ENCODE results near the gene IGSF11. TPM values are rescaled to one million over a fixed set of nuclear protein-coding genes. Genes with fewer than 3 reads are reported as not detected.

IGSF11 gene
- total and polyA plus RNA-seq, 9 of the 15 experiments (the other 6 are each of a cell fraction or from before 2014, with no cell fraction given): 1.2 to 2.8 (median 1.7) TPM

DNA sequence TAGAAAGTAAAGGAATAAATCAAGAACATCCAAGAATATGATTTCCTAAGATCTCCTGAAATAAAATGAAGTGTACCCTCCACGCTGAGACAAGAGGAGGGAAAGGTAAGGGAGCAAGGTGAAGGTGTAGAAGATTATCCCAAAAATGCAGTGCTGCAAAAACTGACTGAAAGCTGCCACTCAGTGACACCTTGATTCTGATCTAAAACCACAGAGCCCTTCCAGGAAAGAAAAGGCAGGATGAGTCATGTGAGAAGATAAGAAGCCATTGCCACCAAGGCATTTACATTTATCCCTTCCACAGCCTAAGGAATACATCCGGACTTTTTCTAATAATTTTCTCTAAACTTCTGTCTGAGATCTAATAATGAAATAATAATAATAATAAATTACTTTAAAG, 49.9 kb downstream of the IGSF11 start (continued):
- TF ChIP-seq CBX8 (IDR thresholded peaks at IDR 0.05; ENCODE audit: borderline replicate concordance, extremely low read depth, low read depth, low read length, poor library complexity, severe bottlenecking) (no peak), KDM1A (IDR thresholded peaks at IDR 0.05) (0 out of 4 replicates have a peak, but pooled peaks of 1 of the 2 experiments have one; percentile 9), ZKSCAN1 (IDR thresholded peaks at IDR 0.05; ENCODE audit: low read depth, low read length) (no peak)

DNA sequence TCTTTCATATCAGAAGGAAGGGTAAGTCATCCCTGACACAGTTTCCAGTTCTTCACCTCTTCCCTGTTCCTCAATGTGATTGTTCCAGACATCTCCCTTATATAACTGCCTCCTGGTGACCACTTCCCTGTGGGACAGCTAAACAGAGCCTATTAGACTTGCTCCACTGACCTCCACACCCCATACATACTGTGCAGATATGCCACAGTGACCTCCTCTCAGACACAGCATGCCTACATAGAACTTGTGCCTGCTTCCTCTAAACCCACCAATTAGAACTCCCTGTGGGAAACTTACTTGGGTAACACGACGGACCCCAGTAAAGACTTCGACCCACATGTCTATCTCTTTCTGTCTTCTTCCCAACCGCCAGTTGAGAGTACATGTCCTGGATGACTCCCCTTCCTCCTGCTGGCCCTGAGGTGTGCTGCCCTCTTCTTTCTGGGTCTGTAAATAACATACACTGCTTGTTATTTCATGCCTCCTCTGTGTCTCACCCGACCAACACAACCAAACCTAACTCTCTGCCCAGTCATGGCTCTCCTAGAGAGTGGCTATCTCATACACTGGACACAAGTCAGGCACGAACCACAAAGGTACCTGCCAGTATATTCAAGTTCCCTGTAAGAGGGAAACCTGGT, 53.0 kb downstream of the IGSF11 start:
- intact Hi-C loops (cut with micrococcal nuclease): loop anchor here (5.0 kb wide), 1 partner anchor 94 kb away; no protein-coding TSS in a partner anchor
- WGBS (ENCODE audit: insufficient coverage, low coverage, missing lambda C conversion rate): 62% methylated on average over 6 of the region's 6 CpGs
- Histone ChIP-seq H3K4me1 (replicated peaks in 1 of 2; ENCODE audit: control insufficient read depth in 2 of 2, insufficient read depth in 2 of 2, low read length in 2 of 2) (peaks cover 0 to 17% of the 10 kb centered on the region in 2 experiments; a peak in 3 of 5 replicates), H3K36me3 (ENCODE audit: control insufficient read depth, insufficient read depth, low read length) (no peaks in the 10 kb centered on the region), H2AFZ (ENCODE audit: low read depth, low read length) (peak overlapping the region; percentile 52; the same call in 1 of the 2 replicates), H3K4me3 (no peak overlapping the region), H3K9ac (ENCODE audit: insufficient read depth in 1 of 2, low read depth in 2 of 2, low read length in 2 of 2) (no peak overlapping the region), H3K79me2 (ENCODE audit: control insufficient read depth, insufficient read depth, low read length) (no peaks in the 10 kb centered on the region), H3K4me2 (ENCODE audit: insufficient read depth, low read length) (no peak overlapping the region), H3K9me1 (ENCODE audit: control insufficient read depth, insufficient read depth, low read length) (no peaks in the 10 kb centered on the region), H4K20me1 (replicated peaks; ENCODE audit: control insufficient read depth, insufficient read depth, low read length) (no peaks in the 10 kb centered on the region), H3K9me3 (replicated peaks; ENCODE audit: control insufficient read depth, insufficient read depth, low read depth, low read length) (no peaks in the 10 kb centered on the region), H3K27me3 (ENCODE audit: control insufficient read depth in 2 of 2, insufficient read depth in 2 of 2, low read length in 2 of 2) (no peaks in the 10 kb centered on the region), H3K27ac (ENCODE audit: extremely low read depth, low read depth, low read length) (no peak overlapping the region)
- ATAC-seq (peak; percentile 67), FAIRE-seq (no peak), DNase-seq (ENCODE audit: extremely low read depth in 1 of 4, low spot score in 3 of 4) (no peak)
- no TSS peak for BruUV-seq (replicated peaks)
- TF ChIP-seq RAD21 (CRISPR knock-in tag; conservative IDR thresholded peaks at IDR 0.05 in 1 of 2, IDR thresholded peaks at IDR 0.05 in 1 of 2): peak in 1 of 2 experiments; percentile 5; a peak in 1 of 4 replicates
- TF ChIP-seq, protein P1, sequence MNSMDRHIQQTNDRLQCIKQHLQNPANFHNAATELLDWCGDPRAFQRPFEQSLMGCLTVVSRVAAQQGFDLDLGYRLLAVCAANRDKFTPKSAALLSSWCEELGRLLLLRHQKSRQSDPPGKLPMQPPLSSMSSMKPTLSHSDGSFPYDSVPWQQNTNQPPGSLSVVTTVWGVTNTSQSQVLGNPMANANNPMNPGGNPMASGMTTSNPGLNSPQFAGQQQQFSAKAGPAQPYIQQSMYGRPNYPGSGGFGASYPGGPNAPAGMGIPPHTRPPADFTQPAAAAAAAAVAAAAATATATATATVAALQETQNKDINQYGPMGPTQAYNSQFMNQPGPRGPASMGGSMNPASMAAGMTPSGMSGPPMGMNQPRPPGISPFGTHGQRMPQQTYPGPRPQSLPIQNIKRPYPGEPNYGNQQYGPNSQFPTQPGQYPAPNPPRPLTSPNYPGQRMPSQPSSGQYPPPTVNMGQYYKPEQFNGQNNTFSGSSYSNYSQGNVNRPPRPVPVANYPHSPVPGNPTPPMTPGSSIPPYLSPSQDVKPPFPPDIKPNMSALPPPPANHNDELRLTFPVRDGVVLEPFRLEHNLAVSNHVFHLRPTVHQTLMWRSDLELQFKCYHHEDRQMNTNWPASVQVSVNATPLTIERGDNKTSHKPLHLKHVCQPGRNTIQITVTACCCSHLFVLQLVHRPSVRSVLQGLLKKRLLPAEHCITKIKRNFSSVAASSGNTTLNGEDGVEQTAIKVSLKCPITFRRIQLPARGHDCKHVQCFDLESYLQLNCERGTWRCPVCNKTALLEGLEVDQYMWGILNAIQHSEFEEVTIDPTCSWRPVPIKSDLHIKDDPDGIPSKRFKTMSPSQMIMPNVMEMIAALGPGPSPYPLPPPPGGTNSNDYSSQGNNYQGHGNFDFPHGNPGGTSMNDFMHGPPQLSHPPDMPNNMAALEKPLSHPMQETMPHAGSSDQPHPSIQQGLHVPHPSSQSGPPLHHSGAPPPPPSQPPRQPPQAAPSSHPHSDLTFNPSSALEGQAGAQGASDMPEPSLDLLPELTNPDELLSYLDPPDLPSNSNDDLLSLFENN (IDR thresholded peaks at IDR 0.05; ENCODE audit: low read depth in 2 of 2, low read length in 2 of 2): no peak
- TF ChIP-seq RCOR1 (IDR thresholded peaks at IDR 0.05; ENCODE audit: borderline replicate concordance in 1 of 2, low read depth in 2 of 2, low read length in 2 of 2): no peak
- TF ChIP-seq NCOA6 (IDR thresholded peaks at IDR 0.05): no peak
- TF ChIP-seq, protein P2, sequence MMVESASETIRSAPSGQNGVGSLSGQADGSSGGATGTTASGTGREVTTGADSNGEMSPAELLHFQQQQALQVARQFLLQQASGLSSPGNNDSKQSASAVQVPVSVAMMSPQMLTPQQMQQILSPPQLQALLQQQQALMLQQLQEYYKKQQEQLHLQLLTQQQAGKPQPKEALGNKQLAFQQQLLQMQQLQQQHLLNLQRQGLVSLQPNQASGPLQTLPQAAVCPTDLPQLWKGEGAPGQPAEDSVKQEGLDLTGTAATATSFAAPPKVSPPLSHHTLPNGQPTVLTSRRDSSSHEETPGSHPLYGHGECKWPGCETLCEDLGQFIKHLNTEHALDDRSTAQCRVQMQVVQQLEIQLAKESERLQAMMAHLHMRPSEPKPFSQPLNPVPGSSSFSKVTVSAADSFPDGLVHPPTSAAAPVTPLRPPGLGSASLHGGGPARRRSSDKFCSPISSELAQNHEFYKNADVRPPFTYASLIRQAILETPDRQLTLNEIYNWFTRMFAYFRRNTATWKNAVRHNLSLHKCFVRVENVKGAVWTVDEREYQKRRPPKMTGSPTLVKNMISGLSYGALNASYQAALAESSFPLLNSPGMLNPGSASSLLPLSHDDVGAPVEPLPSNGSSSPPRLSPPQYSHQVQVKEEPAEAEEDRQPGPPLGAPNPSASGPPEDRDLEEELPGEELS (CRISPR knock-in tag; IDR thresholded peaks at IDR 0.05; ENCODE audit: borderline replicate concordance): no peak
- TF ChIP-seq SRSF7 (optimal IDR thresholded peaks at IDR 0.05; ENCODE audit: low read depth, low read length): no peak
- TF ChIP-seq ILK (tag; IDR thresholded peaks at IDR 0.05; ENCODE audit: borderline replicate concordance, low read depth): no peak
- ChIA-PET POLR2A (no interaction called here), CTCF (ENCODE audit: low intra/inter-chr PET ratio) (no interaction called here)
- in situ Hi-C loops (cut with MboI): no loop called here
